ENCODE data around the gene ENAM. TPM values are rescaled to one million over a fixed set of nuclear protein-coding genes. Genes with fewer than 3 reads are reported as not detected.

ENAM gene
- total and polyA plus RNA-seq, 2 of the 8 experiments (the other 6 are each of a cell fraction or from before 2014, with no cell fraction given) = not detected

GRCh38 chr4:70624226-70624793 lies 4.2 kb upstream of the ENAM start (continued):
- no peak for TF ChIP-seq RXRA (IDR thresholded peaks at IDR 0.05; ENCODE audit: insufficient read depth, low read depth, low read length)
- no peak for TF ChIP-seq SAP30 (IDR thresholded peaks at IDR 0.05; ENCODE audit: insufficient read depth, insufficient replicate concordance, low read length)

Measured in H1 (cell line).